Measurements from ENCODE around the gene PDE6C. TPM values are rescaled to one million over a fixed set of nuclear protein-coding genes. Genes with fewer than 3 reads are reported as not detected.
"Not testable (repeated sequence)": the region's sequence is repeated elsewhere in the genome, so short reads cannot be mapped to it uniquely, and the experiment has no call there.

The PDE6C gene
- total and polyA plus RNA-seq, 3 donors from 2014 or later, result 0.09 TPM; not detected in 2

DNA sequence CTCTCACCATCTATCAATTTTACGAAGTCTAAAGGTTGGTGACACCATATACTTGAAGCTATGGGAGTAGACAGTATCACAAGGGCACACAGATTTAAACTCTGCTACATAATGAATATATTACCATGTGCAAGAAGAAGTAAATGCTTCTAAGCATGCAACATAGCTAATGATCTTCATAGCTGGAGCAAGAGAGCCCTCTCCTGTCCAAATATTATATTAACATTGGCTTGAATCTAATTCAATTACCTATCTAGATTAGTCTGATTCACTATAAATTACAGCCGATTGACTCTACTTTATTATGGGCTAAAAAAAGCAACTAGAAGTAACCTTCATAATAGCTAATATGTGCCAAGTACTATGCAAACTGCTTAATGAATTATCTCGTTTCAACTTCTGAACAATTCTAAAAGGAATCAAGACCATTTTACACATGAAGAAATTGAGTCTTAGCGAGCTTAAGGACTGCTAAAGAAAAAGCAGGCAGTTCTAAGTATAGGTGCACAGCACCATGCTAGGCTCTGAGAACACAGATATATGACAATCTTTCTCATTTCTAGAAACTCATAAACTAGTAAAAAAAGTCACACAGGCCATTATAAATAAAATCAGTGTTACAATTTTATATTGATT is 68.2 kb downstream of the PDE6C start:
- DNase-seq, result no peak
- Histone ChIP-seq H3K27me3 (no peaks in the 10 kb centered on the region), H3K36me3 (ENCODE audit: low read depth, missing control alignments) (no peaks in the 10 kb centered on the region), H3K9me3 (no peaks in the 10 kb centered on the region), H3K4me1 (no peaks in the 10 kb centered on the region), H3K4me3 (no peak overlapping the region), H3K27ac (no peak overlapping the region)
- intact Hi-C loops (cut with DNase I; ENCODE audit: low total_unique reads), result no loop called here
- WGBS, 2 donors, result 67 to 68% methylated on average over 4 of the region's 4 CpGs
- TF ChIP-seq, protein P1, sequence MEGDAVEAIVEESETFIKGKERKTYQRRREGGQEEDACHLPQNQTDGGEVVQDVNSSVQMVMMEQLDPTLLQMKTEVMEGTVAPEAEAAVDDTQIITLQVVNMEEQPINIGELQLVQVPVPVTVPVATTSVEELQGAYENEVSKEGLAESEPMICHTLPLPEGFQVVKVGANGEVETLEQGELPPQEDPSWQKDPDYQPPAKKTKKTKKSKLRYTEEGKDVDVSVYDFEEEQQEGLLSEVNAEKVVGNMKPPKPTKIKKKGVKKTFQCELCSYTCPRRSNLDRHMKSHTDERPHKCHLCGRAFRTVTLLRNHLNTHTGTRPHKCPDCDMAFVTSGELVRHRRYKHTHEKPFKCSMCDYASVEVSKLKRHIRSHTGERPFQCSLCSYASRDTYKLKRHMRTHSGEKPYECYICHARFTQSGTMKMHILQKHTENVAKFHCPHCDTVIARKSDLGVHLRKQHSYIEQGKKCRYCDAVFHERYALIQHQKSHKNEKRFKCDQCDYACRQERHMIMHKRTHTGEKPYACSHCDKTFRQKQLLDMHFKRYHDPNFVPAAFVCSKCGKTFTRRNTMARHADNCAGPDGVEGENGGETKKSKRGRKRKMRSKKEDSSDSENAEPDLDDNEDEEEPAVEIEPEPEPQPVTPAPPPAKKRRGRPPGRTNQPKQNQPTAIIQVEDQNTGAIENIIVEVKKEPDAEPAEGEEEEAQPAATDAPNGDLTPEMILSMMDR (IDR thresholded peaks at IDR 0.05), result peak in 1 of 3 experiments; percentile 26
- TF ChIP-seq POLR2A (IDR thresholded peaks at IDR 0.05), result no peak

DNA sequence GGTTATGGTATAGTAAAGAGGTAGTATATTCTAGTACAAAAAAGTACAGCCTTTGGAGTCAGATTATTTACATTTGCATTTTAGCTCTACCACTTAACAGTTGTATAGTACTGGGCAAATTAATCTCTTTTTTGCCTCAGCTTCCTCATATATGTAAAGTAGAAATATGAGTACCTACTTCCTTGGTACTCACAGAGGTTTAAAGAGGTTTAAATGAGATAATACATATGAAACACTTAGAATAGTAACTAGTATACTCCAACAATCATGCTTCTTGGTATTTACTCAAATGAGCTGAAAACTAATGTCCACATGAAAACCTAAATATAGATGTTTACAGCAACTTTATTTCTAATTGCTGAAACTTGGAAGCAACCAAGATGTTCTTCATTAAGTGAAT is 75.4 kb downstream of the PDE6C start:
- H3K9me3 ChIP-seq, result no peaks in the 10 kb centered on the region
- H3K4me3 ChIP-seq, result no peak overlapping the region
- no peaks in the 10 kb centered on the region for H3K36me3 ChIP-seq (ENCODE audit: low read depth, missing control alignments)
- no peak overlapping the region for H3K27ac ChIP-seq
- H3K27me3 ChIP-seq, result no peaks in the 10 kb centered on the region
- no peak for DNase-seq
- no peak for TF ChIP-seq POLR2A (IDR thresholded peaks at IDR 0.05)
- TF ChIP-seq, protein P1 (IDR thresholded peaks at IDR 0.05), result no peak
- intact Hi-C loops (cut with DNase I; ENCODE audit: low total_unique reads), result no loop called here
- H3K4me1 ChIP-seq, result no peaks in the 10 kb centered on the region

DNA sequence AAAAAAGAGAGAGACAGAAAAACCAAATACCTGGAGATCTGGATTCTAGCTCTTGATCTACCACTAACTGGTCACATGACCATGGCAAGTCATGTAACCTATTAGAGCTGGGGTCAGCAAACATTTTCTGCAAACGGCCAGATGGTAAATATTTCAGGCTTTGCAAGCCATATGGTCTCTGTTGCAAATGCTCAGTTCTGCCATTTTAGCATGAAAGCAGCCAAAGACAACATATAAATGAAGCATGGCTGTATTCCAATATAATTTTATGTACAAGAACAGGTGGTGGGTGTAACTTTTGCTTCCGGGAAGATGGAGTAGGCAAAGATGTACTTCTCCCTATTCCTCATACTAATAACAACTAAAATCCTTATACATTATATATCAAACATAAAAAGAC is 83.4 kb downstream of the PDE6C start:
- Histone ChIP-seq H3K27ac (no peak overlapping the region), H3K4me3 (no peak overlapping the region), H3K36me3 (ENCODE audit: low read depth, missing control alignments) (no peaks in the 10 kb centered on the region), H3K9me3 (no peaks in the 10 kb centered on the region), H3K4me1 (no peaks in the 10 kb centered on the region), H3K27me3 (no peaks in the 10 kb centered on the region)
- intact Hi-C loops (cut with DNase I; ENCODE audit: low total_unique reads), result no loop called here
- DNase-seq, result no peak
- TF ChIP-seq POLR2A (IDR thresholded peaks at IDR 0.05), result no peak
- TF ChIP-seq, protein P1 (IDR thresholded peaks at IDR 0.05), result no peak
- 61 to 73% methylated on average over 2 of the region's 2 CpGs for WGBS, 2 donors

DNA sequence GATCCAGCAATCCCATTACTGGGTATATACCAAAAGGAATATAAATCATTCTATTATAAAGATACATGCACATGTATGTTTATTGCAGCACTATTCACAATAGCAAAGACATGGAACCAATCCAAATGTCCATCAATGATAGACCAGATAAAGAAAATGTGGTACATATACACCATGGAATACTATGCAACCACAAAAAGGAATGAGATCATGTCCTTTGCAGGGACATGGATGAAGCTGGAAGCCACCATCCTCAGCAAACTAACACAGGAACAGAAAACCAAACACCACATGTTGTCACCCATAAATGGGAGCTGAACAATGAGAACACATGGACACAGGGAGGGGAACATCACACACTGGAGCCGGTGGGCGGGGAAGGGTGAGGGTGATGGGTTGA is 84.2 kb downstream of the PDE6C start:
- intact Hi-C loops (cut with DNase I; ENCODE audit: low total_unique reads); H3K27me3 ChIP-seq; H3K36me3 ChIP-seq (ENCODE audit: low read depth, missing control alignments); H3K9me3 ChIP-seq; H3K4me3 ChIP-seq; H3K27ac ChIP-seq; H3K4me1 ChIP-seq; DNase-seq: not testable (repeated sequence)
- 97 to 98% methylated on average over 2 of the region's 2 CpGs for WGBS, 2 donors

DNA sequence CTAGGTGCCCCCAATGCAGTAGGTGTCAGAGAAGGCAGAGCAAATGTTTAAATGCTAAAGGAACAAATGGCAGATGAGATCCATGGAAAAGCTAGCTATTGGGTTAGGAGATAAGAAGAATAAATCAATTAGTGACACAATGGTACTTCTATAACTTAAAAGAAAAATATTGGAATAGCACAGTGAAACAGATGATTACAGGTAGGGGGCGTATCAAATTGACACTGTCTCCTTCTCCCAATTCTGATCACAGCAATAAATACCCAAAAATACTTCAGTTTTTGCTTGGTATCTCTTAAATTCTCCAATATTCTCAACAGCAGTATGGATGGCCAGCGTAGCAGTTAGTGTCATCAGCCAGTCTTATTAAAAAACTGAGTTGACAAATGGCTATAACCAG is 84.9 kb downstream of the PDE6C start:
- Histone ChIP-seq H3K27ac (no peak overlapping the region), H3K4me3 (no peak overlapping the region), H3K27me3 (no peaks in the 10 kb centered on the region), H3K4me1 (no peaks in the 10 kb centered on the region), H3K36me3 (ENCODE audit: low read depth, missing control alignments) (no peaks in the 10 kb centered on the region), H3K9me3 (no peaks in the 10 kb centered on the region)
- TF ChIP-seq, protein P1 (IDR thresholded peaks at IDR 0.05), result no peak
- TF ChIP-seq POLR2A (IDR thresholded peaks at IDR 0.05), result no peak
- WGBS, 2 donors, result 92 to 94% methylated on average over 2 of the region's 2 CpGs
- intact Hi-C loops (cut with DNase I; ENCODE audit: low total_unique reads), result no loop called here
- DNase-seq, result no peak
